Astrocyte (in vitro differentiated cells and primary cell): ENCODE data around the gene FBLN2.

Source experiments
- CTCF ChIP-seq: IDR thresholded peaks from 2 replicates; pipeline ENCODE4 v1.5.1; 2011; ENCODE audit warnings: low read depth, mild to moderate bottlenecking, inconsistent platforms, low read length, moderate library complexity; ENCODE audit not compliant: insufficient read depth
- EZH2 ChIP-seq: IDR thresholded peaks from 2 replicates; pipeline ENCODE4 v1.6.1; 2012; ENCODE audit warnings: mild to moderate bottlenecking, low read length, inconsistent platforms; ENCODE audit not compliant: insufficient read depth

- no peak for TF ChIP-seq CTCF
- no peak for TF ChIP-seq EZH2
These were observed 71.4 kb downstream of the FBLN2 start for GRCh38 chr3:13620281-13620680.
